AG10803 (cell line): ENCODE results near the gene SCN2A.

Source experiments
- DNase-seq: peaks from one replicate; pipeline ENCODE4 v3.0.0; 2010; ENCODE audit warnings: low read depth
- H3K4me3 ChIP-seq: 2 replicates; pipeline ENCODE4 v1.5.1; 2011; ENCODE audit warnings: mild to moderate bottlenecking, low read length, control low read depth
- TF ChIP-seq, protein P1 (sequence below): conservative IDR thresholded peaks from 2 replicates; pipeline ENCODE4 v1.5.1; 2011; ENCODE audit warnings: mild to moderate bottlenecking, low read length, control low read depth, inconsistent platforms

SCN2A gene

DNA sequence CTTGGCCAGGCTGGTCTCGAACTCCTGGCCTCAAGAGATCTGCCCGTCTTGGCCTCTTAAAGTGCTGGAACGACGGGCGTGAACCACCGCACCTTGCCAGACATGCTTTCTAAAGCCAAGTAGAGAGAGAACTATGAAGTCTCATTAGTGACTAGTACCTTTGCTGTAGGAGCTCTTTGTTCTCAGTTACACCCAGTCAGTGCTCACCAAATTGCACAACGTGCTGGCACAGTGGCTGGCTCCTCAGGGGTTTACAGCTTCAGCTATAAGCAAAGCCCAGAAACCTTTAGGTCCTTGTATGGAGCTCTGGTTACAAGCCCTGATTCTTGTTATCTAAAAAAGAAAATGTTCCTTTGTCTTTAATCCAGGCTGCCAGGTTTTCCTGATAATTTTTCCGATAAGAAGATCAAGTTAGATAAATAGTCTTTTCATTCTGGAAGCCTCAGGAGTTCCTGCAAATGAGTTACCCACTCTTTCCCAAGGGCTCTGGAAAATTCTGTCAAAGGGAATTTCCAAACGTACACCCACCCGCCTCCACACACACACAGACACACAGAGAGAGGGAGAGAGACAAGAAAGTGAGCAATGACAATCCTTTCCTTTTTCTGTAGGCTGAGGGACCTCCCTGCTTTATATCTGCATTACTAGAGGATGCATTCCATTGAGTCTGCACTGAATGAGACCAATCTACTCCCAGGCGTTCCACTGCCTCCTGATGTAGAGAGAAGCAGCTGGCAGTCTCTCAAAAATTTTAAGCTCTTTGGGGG, 130.1 kb downstream of the SCN2A start:
- DNase-seq: no peak
- no peak overlapping the region for H3K4me3 ChIP-seq
- TF ChIP-seq, protein P1, sequence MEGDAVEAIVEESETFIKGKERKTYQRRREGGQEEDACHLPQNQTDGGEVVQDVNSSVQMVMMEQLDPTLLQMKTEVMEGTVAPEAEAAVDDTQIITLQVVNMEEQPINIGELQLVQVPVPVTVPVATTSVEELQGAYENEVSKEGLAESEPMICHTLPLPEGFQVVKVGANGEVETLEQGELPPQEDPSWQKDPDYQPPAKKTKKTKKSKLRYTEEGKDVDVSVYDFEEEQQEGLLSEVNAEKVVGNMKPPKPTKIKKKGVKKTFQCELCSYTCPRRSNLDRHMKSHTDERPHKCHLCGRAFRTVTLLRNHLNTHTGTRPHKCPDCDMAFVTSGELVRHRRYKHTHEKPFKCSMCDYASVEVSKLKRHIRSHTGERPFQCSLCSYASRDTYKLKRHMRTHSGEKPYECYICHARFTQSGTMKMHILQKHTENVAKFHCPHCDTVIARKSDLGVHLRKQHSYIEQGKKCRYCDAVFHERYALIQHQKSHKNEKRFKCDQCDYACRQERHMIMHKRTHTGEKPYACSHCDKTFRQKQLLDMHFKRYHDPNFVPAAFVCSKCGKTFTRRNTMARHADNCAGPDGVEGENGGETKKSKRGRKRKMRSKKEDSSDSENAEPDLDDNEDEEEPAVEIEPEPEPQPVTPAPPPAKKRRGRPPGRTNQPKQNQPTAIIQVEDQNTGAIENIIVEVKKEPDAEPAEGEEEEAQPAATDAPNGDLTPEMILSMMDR: no peak

DNA sequence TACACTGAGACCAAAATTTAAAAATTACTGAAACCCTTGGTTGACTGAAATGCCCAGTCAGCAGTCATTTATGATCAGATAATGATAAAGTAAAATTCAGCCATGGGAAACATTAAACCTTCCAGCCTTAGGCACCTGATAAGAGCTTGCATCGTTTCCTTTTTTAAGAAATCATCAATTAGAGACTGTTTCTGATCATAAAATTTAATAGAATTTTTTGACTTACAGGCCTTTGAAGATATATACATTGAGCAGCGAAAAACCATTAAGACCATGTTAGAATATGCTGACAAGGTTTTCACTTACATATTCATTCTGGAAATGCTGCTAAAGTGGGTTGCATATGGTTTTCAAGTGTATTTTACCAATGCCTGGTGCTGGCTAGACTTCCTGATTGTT, 130.7 kb downstream of the SCN2A start:
- DNase-seq: no peak
- H3K4me3 ChIP-seq: no peak overlapping the region
- TF ChIP-seq, protein P1: no peak

DNA sequence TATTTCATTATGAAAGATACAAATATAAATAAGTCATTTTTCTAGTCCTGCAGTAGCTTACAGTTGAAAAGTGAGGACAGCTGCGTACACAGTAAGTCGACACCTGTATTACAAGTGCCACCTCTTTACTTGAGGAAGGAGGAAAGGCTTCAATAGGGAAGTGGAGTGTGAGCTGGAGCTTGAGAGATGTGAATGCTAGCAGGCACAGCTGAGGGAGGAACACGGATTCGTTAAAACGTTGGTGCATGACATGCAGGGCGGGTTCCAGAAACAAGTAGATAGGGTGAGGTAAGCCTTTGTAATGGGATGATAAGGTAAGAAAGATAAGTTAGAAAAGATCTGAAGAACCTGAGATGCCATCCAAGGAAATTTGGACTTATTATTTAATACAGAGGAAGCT, 132.1 kb downstream of the SCN2A start:
- TF ChIP-seq, protein P1: no peak
- H3K4me3 ChIP-seq: no peak overlapping the region
- DNase-seq: no peak

DNA sequence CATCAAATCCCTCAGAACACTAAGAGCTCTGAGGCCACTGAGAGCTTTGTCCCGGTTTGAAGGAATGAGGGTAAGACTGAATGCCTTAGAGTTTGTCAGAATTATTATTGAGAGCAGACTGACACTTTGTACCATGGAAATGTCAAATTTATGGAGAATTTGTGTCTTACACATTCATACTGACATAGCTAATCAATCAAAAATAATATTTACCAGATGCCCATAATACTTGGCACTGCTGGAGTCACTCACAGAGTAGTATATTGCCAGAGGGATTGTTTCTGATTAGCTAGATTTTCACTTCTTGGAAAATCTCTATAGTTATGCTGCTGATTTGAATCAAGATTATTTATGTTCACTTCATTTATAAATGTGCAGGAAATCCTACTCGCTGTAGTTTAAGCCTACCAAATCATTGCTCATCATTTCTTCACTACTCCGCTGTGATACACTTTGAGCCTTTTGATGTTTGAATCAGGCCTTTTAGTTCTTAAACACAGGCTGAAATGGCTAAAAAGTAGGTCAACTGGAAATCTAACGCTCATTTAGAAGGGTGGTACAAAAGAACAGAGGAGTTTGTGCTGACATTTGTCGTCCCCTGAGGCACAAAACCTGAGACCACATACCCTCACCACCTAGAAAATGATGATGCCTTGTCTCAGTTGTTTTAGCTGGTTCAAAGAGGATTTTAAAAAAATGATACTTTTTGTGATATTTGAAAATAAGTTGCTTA, 134.2 kb downstream of the SCN2A start:
- DNase-seq: no peak
- TF ChIP-seq, protein P1: no peak
- H3K4me3 ChIP-seq: no peak overlapping the region

DNA sequence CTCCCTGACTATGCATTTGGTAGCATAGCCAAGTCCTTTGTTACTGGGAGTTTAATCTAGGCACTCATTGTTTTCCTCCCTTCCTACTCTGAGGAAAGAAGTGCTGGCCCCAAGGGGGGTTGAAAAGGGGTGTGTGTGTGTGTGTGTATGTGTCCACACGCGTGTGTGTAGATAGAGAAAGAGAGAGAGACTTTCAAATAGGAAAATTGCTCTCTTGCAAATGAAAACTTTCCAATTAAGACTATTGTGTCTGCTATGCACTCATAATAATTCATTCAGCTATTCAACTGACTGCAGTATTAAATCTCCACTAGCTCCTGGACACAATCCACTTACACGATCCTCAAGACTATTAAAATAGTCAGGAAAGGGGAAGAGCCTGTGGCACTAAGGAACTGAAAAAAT, 137.4 kb downstream of the SCN2A start:
- DNase-seq: no peak
- no peak overlapping the region for H3K4me3 ChIP-seq
- TF ChIP-seq, protein P1: no peak

DNA sequence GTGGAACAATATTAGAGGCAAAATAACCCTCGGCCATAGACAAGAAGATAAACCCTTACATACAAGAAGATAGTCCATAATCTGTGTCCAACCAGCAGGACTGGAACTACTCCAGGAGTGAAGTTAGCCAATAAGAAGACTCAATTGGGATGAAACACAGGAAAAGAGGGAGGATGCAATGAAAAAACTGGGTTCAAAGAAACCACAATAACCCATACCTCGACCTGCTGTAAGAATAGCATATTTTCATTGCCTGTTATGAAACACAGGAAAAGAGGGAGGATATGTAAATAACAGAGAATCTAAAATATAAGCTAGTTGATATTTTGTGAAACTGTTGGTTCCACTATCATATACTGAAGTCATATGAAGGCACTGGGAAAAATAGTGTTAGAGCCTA, 143.1 kb downstream of the SCN2A start:
- no peak for DNase-seq
- TF ChIP-seq, protein P1: no peak
- no peak overlapping the region for H3K4me3 ChIP-seq

DNA sequence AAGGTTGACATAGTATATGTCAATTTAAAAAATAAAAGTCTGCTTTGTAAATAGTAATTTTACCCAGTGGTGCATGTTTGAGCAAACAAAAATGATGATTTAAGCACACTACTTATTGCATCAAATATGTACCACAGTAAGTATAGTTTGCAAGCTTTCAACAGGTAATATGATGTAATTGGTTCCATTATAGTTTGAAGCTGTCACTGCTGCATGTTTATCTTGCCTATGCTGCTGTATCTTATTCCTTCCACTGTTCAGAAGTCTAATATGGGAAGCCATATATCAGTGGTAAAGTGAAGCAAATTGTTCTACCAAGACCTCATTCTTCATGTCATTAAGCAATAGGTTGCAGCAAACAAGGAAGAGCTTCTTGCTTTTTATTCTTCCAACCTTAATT, 151.7 kb downstream of the SCN2A start:
- no peak for DNase-seq
- no peak overlapping the region for H3K4me3 ChIP-seq
- TF ChIP-seq, protein P1: no peak
